ENCODE results near the gene NOTCH2. TPM values are rescaled to one million over a fixed set of nuclear protein-coding genes. Genes with fewer than 3 reads are reported as not detected.
"Not testable (repeated sequence)": the region's sequence is repeated elsewhere in the genome, so short reads cannot be mapped to it uniquely, and the experiment has no call there.

NOTCH2 gene
- total and polyA plus RNA-seq, 4 donors: 43.7 to 131 (median 78.1) TPM

GRCh38 chr1:120105288-120105687 is 35.8 kb upstream of the NOTCH2 start:
- WGBS (ENCODE audit: insufficient coverage): 100% methylated on average over 1 of the region's 2 CpGs
- H3K4me1 ChIP-seq (ENCODE audit: control insufficient read depth, insufficient read depth, low read length); H3K9me3 ChIP-seq (ENCODE audit: control insufficient read depth, insufficient read depth, low read length); H3K27me3 ChIP-seq (ENCODE audit: control insufficient read depth, insufficient read depth, low read length); H3K36me3 ChIP-seq (ENCODE audit: control insufficient read depth, insufficient read depth, low read length); DNase-seq (ENCODE audit: low read depth in 4 of 6, low spot score in 6 of 6); H3K4me3 ChIP-seq (ENCODE audit: low read depth, low read length); H3K27ac ChIP-seq (ENCODE audit: low read depth, low read length): not testable (repeated sequence)

GRCh38 chr1:120103768-120104167 is 34.3 kb upstream of the NOTCH2 start:
- WGBS (ENCODE audit: insufficient coverage): no CpG with 5 or more reads among the region's 3 CpGs
- not testable (repeated sequence) for H3K27me3 ChIP-seq (ENCODE audit: control insufficient read depth, insufficient read depth, low read length); H3K27ac ChIP-seq (ENCODE audit: low read depth, low read length); H3K36me3 ChIP-seq (ENCODE audit: control insufficient read depth, insufficient read depth, low read length); H3K4me1 ChIP-seq (ENCODE audit: control insufficient read depth, insufficient read depth, low read length); DNase-seq (ENCODE audit: low read depth in 4 of 6, low spot score in 6 of 6); H3K9me3 ChIP-seq (ENCODE audit: control insufficient read depth, insufficient read depth, low read length); H3K4me3 ChIP-seq (ENCODE audit: low read depth, low read length)

- WGBS (ENCODE audit: insufficient coverage): no CpG with 5 or more reads among the region's 1 CpG
- not testable (repeated sequence) for H3K36me3 ChIP-seq (ENCODE audit: control insufficient read depth, insufficient read depth, low read length); H3K4me3 ChIP-seq (ENCODE audit: low read depth, low read length); H3K27me3 ChIP-seq (ENCODE audit: control insufficient read depth, insufficient read depth, low read length); H3K9me3 ChIP-seq (ENCODE audit: control insufficient read depth, insufficient read depth, low read length); H3K27ac ChIP-seq (ENCODE audit: low read depth, low read length); H3K4me1 ChIP-seq (ENCODE audit: control insufficient read depth, insufficient read depth, low read length)
- DNase-seq (ENCODE audit: low read depth in 4 of 6, low spot score in 6 of 6): peak in 1 of 6 donors; percentile 28
These were observed 32.1 kb upstream of the NOTCH2 start for GRCh38 chr1:120101593-120101992.

GRCh38 chr1:120100590-120100989 is 31.1 kb upstream of the NOTCH2 start:
- H3K36me3 ChIP-seq (ENCODE audit: control insufficient read depth, insufficient read depth, low read length); H3K27me3 ChIP-seq (ENCODE audit: control insufficient read depth, insufficient read depth, low read length); H3K9me3 ChIP-seq (ENCODE audit: control insufficient read depth, insufficient read depth, low read length); H3K4me1 ChIP-seq (ENCODE audit: control insufficient read depth, insufficient read depth, low read length); H3K4me3 ChIP-seq (ENCODE audit: low read depth, low read length); H3K27ac ChIP-seq (ENCODE audit: low read depth, low read length); DNase-seq (ENCODE audit: low read depth in 4 of 6, low spot score in 6 of 6): not testable (repeated sequence)
- WGBS (ENCODE audit: insufficient coverage): no CpG with 5 or more reads among the region's 1 CpG

GRCh38 chr1:120098986-120099759 is 29.7 kb upstream of the NOTCH2 start:
- no CpG with 5 or more reads among the region's 6 CpGs for WGBS (ENCODE audit: insufficient coverage)
- not testable (repeated sequence) for H3K36me3 ChIP-seq (ENCODE audit: control insufficient read depth, insufficient read depth, low read length); DNase-seq (ENCODE audit: low read depth in 4 of 6, low spot score in 6 of 6); H3K4me1 ChIP-seq (ENCODE audit: control insufficient read depth, insufficient read depth, low read length); H3K4me3 ChIP-seq (ENCODE audit: low read depth, low read length); H3K27me3 ChIP-seq (ENCODE audit: control insufficient read depth, insufficient read depth, low read length); H3K27ac ChIP-seq (ENCODE audit: low read depth, low read length); H3K9me3 ChIP-seq (ENCODE audit: control insufficient read depth, insufficient read depth, low read length)

- DNase-seq (ENCODE audit: low read depth in 4 of 6, low spot score in 6 of 6); H3K36me3 ChIP-seq (ENCODE audit: control insufficient read depth, insufficient read depth, low read length); H3K4me1 ChIP-seq (ENCODE audit: control insufficient read depth, insufficient read depth, low read length); H3K4me3 ChIP-seq (ENCODE audit: low read depth, low read length); H3K27me3 ChIP-seq (ENCODE audit: control insufficient read depth, insufficient read depth, low read length); H3K27ac ChIP-seq (ENCODE audit: low read depth, low read length); H3K9me3 ChIP-seq (ENCODE audit: control insufficient read depth, insufficient read depth, low read length): not testable (repeated sequence)
- WGBS (ENCODE audit: insufficient coverage): no CpG with 5 or more reads among the region's 1 CpG
These were observed 27.6 kb upstream of the NOTCH2 start for GRCh38 chr1:120096981-120097545.

GRCh38 chr1:120093548-120094181 is 24.2 kb upstream of the NOTCH2 start:
- H3K36me3 ChIP-seq (ENCODE audit: control insufficient read depth, insufficient read depth, low read length); H3K4me3 ChIP-seq (ENCODE audit: low read depth, low read length); H3K4me1 ChIP-seq (ENCODE audit: control insufficient read depth, insufficient read depth, low read length); H3K27ac ChIP-seq (ENCODE audit: low read depth, low read length); DNase-seq (ENCODE audit: low read depth in 4 of 6, low spot score in 6 of 6); H3K27me3 ChIP-seq (ENCODE audit: control insufficient read depth, insufficient read depth, low read length); H3K9me3 ChIP-seq (ENCODE audit: control insufficient read depth, insufficient read depth, low read length): not testable (repeated sequence)
- WGBS (ENCODE audit: insufficient coverage): no CpG with 5 or more reads among the region's 4 CpGs

GRCh38 chr1:120092232-120093218 is 23.1 kb upstream of the NOTCH2 start:
- not testable (repeated sequence) for DNase-seq (ENCODE audit: low read depth in 4 of 6, low spot score in 6 of 6); H3K27me3 ChIP-seq (ENCODE audit: control insufficient read depth, insufficient read depth, low read length); H3K4me3 ChIP-seq (ENCODE audit: low read depth, low read length); H3K9me3 ChIP-seq (ENCODE audit: control insufficient read depth, insufficient read depth, low read length); H3K36me3 ChIP-seq (ENCODE audit: control insufficient read depth, insufficient read depth, low read length); H3K27ac ChIP-seq (ENCODE audit: low read depth, low read length); H3K4me1 ChIP-seq (ENCODE audit: control insufficient read depth, insufficient read depth, low read length)
- no CpG with 5 or more reads among the region's 4 CpGs for WGBS (ENCODE audit: insufficient coverage)

- not testable (repeated sequence) for H3K27me3 ChIP-seq (ENCODE audit: control insufficient read depth, insufficient read depth, low read length); H3K27ac ChIP-seq (ENCODE audit: low read depth, low read length); H3K4me1 ChIP-seq (ENCODE audit: control insufficient read depth, insufficient read depth, low read length); H3K9me3 ChIP-seq (ENCODE audit: control insufficient read depth, insufficient read depth, low read length); H3K36me3 ChIP-seq (ENCODE audit: control insufficient read depth, insufficient read depth, low read length); H3K4me3 ChIP-seq (ENCODE audit: low read depth, low read length); DNase-seq (ENCODE audit: low read depth in 4 of 6, low spot score in 6 of 6)
- WGBS (ENCODE audit: insufficient coverage): no CpG with 5 or more reads among the region's 1 CpG
These were observed 21.4 kb upstream of the NOTCH2 start for GRCh38 chr1:120090830-120091229.
